HG03520 (cell line): Measurements from ENCODE around the gene SHISA3.

Experiments
- ATAC-seq: cut with Tn5 transposase; IDR thresholded peaks from one replicate; pipeline ENCODE4 v1.9.1; 2021; ENCODE audit warnings: mild to moderate bottlenecking, moderate library complexity; ENCODE audit not compliant: unreplicated experiment

Gene SHISA3

GRCh38 chr4:42442601-42443000 lies 45.3 kb downstream of the SHISA3 start:
- ATAC-seq: no peak

- no peak for ATAC-seq
Measured at GRCh38 chr4:42445038-42445437, 47.8 kb downstream of the SHISA3 start.

GRCh38 chr4:42446823-42447222 lies 49.5 kb downstream of the SHISA3 start:
- no peak for ATAC-seq
